HG02981 (cell line): ENCODE results near the gene MKS1.

Experiments
- ATAC-seq: cut with Tn5 transposase; IDR thresholded peaks from one replicate; pipeline ENCODE4 v1.9.1; 2021; ENCODE audit warnings: mild to moderate bottlenecking, moderate library complexity; ENCODE audit not compliant: unreplicated experiment

MKS1 gene

GRCh38 chr17:58205936-58206335, 13.1 kb downstream of the MKS1 start:
- ATAC-seq = no peak

- no peak for ATAC-seq
These were observed 14.3 kb downstream of the MKS1 start for GRCh38 chr17:58204796-58205195.

DNA sequence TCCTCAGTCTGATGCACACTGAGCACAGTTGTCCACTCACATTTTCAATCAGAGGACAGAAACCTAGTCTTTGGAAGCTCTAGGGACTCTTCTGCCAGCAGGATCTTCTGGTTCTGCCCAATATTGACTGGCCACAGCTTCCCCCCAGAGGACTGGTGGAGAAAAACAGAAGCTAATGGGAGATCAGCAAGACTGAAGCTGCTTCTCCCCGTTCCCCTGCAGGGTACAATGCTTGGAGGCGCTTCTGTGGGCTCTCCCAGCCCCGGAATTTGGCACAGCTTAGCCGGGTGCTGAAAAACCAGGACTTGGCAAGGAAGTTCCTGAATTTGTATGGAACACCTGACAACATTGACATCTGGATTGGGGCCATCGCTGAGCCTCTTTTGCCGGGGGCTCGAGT, 16.2 kb downstream of the MKS1 start:
- no peak for ATAC-seq

DNA sequence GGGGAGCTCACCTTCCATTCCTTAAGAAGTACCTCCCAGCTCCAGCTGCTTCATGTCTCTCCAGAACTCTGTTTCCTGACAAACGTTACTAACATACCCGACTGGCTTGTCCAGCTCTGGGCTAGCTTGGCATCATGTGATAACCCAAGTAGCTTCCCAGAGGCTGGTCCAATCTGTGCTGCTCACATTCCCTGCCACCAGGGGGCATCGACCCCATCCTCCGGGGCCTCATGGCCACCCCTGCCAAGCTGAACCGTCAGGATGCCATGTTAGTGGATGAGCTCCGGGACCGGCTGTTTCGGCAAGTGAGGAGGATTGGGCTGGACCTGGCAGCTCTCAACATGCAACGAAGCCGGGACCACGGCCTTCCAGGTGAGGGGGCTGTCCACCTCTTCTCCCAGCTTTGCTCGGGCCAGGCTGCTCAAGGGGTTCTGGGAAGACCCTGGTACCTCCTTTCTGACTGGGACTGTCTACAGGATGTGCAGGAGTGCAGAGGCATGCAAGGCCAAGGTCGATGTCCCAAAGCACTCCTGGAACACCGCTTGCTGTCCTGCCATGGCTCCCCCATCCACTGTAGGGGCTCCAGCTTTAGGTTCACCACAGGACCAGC, 18.9 kb downstream of the MKS1 start:
- no peak for ATAC-seq

GRCh38 chr17:58196610-58197009, 22.4 kb downstream of the MKS1 start:
- no peak for ATAC-seq

- ATAC-seq = no peak
These were observed 23.4 kb downstream of the MKS1 start for GRCh38 chr17:58195518-58196123.

GRCh38 chr17:58193641-58194255, 25.3 kb downstream of the MKS1 start:
- ATAC-seq = no peak

- no peak for ATAC-seq
These were observed 26.4 kb downstream of the MKS1 start, which contains the start of gene EPX for GRCh38 chr17:58192612-58193011. TSS of gene EPX (plus strand) at chr17:58192726. CDS start at chr17:58192847, 121 bp downstream.

DNA sequence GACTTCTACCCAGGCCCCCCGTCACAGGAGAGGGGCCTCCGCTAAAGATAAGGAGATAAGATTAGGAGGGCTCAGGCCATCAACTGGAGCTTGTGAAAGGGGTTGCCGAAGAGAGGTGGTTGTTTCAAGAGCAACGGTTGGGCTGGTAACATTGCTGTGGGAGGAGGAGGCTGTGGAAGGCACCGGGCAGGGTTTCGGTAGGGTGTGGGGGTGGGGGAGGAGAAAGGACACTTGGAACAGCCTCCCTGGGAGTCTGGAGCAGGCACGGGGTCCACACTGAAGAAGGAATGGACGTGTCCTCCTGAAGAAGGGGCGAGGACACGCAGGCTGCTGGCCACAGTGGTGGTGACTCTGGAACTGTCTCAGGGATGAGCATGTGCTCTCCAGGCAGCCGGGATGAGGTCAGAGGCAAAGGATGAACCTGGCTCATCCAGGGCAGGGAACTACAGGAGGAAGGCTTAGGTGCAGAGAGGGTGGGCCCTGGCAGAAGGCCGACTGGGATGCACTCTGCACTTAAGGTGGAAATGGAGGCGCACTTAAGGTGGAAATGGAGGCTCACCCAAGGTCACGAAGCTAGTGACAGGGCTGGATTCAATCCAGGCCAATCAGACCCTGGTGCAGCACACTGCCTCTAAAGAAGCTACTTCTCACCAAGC, 27.7 kb downstream of the MKS1 start:
- ATAC-seq = no peak

DNA sequence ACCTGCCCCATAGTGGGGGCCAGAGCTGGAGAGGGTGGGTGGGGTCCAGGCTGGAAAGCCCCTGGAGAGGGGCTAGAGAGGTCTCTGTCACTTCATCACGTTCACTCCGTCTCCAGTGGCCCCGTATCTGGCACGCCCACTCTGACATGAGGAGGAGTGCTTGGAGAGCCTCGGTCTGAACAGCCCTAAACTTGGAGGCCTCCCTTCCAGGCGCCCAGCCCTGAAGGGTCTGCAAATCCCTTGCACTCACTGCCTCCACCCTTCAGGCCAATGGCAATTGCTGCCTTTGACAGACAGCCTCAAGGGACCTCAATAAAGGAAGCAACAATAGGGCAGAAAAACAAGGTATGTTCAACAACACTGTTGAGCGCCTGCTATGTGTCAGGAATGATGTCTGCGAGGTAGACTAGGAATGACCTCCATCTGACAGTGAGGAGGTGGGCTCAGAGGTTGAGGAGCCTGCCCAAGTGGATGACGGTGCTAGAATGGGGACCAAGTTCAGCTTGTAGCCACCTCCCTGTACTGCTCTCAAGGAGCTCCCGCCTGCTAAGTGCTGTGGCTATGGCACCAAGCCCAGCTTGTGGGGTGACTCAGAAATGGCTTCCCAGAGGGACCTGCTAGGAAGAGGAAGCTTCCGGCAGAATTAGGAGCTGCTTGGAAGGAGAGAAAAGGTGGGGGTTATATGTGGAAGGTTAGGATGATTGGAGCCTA, 29.5 kb downstream of the MKS1 start:
- ATAC-seq = no peak

- ATAC-seq = no peak
These were observed 31.4 kb downstream of the MKS1 start for GRCh38 chr17:58187675-58188074.

- ATAC-seq = no peak
These were observed 32.0 kb downstream of the MKS1 start for GRCh38 chr17:58187063-58187462.

- no peak for ATAC-seq
These were observed 32.5 kb downstream of the MKS1 start for GRCh38 chr17:58186591-58186990.

- no peak for ATAC-seq
These were observed 33.9 kb downstream of the MKS1 start for GRCh38 chr17:58184986-58185761.

GRCh38 chr17:58184308-58184985, 34.6 kb downstream of the MKS1 start:
- no peak for ATAC-seq

- ATAC-seq = no peak
These were observed 35.5 kb downstream of the MKS1 start for GRCh38 chr17:58183514-58183913.

GRCh38 chr17:58181796-58182195, 37.3 kb downstream of the MKS1 start:
- ATAC-seq = no peak

- ATAC-seq = no peak
These were observed 42.9 kb downstream of the MKS1 start for GRCh38 chr17:58176200-58176599.

- no peak for ATAC-seq
These were observed 44.2 kb downstream of the MKS1 start for GRCh38 chr17:58174871-58175270.
